Fibroblast of the conjunctiva (primary cell): Measurements from ENCODE around the gene TTC19.
A peak's percentile ranks its signal among the peaks of the same experiment; 100 is the strongest.

Experiments used
- DNase-seq: peaks from one replicate; pipeline ENCODE4 v3.0.0-alpha.2; 2010; ENCODE audit warnings: low read depth

The TTC19 gene

GRCh38 chr17:15999141-15999973 is at the start of gene TTC19, which contains the start of gene ZSWIM7:
Gene TTC19, plus strand, starts transcription at chr17:15999824. Its CDS starts 25 bp downstream, at chr17:15999849.
Gene ZSWIM7, minus strand, starts transcription at chr17:15999704. Its CDS starts 110 bp downstream, at chr17:15999594.
- DNase-seq = peak; percentile 87

- no peak for DNase-seq
Measured at GRCh38 chr17:15951368-15952047, 48.1 kb upstream of the TTC19 start.

- no peak for DNase-seq
Measured at GRCh38 chr17:15952048-15952532, 47.5 kb upstream of the TTC19 start.

DNA sequence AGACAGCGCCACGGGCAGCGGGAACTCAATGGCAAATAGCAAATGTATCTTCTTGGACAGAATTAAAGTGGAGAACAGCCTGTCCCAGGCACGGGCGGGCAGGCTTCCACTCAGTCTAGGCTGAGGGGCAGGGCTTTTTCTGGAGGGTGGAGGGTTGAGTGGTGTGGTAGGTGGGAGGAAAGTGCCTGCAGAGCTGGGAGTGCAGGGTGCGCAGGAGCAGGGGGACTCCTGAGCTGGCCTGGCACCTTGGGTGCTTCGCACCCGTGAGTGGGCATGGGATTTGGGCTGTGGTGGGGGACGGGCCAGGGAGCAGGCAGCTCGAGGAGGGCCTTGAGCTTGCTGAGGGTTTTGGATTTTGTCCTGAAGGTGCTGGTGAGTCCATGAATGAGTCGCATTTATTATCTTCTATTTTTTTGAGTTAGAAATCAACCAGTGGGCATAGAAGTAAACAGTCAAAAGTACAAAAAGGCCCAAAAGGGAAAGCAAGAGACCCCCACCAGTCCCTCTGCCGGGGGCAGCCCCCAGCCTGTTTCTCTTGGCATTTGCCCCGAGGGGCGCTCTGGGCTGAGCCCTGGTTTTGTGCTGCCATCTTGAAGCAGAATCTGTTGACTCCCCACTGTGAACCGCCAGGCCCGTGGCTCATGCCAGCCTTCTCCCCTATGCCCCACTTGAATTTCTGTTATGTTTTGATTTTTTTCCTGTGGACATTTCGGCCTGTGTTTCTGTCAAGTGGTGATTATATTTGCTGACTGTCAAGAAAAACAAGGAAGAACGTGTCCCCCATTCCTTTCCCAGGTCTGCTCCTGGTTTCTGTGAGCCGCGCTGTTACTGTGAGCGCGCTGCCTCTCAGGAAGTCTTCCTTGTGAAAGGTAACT is 46.5 kb upstream of the TTC19 start:
- DNase-seq = no peak

GRCh38 chr17:15954222-15954621 is 45.4 kb upstream of the TTC19 start:
- DNase-seq = peak; percentile 35

DNA sequence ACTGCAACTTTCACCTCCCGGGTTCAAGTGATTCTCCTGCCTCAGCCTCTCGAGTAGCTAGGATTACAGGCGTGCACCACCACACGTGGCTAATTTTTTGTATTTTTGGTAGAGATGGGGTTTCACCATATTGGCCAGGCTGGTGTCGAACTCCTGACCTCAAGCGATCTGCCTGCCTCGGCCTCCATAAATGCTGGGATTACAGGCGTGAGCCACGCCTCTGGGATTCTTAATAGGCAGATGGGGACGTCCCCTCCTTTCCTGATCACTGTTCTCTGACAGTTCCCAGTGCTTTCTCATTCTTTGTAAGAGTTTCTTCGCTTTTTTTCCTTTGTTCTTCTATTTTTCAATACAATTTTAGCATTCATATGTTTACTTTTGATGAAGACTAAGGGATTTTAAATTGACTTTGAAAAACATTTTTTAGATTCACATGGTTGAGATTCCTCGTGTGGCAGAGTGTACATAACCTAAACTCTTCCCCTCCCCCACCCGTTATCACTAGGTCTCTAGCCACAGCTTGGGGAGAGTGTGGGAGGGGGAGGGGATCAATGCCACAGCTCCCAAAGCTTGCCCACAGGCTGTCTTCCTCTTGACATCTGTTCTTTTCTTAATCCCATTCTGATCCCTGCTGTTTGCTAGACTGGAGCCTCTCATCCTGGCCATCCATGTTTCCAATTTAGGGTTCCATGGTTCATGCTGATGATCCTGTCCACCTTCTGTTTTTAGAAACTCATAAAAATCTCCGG is 43.7 kb upstream of the TTC19 start:
- no peak for DNase-seq

GRCh38 chr17:15957206-15957605 is 42.4 kb upstream of the TTC19 start:
- no peak for DNase-seq

GRCh38 chr17:15957608-15958307 is 41.9 kb upstream of the TTC19 start:
- DNase-seq = no peak

GRCh38 chr17:15958484-15958854 is 41.2 kb upstream of the TTC19 start:
- DNase-seq = no peak

DNA sequence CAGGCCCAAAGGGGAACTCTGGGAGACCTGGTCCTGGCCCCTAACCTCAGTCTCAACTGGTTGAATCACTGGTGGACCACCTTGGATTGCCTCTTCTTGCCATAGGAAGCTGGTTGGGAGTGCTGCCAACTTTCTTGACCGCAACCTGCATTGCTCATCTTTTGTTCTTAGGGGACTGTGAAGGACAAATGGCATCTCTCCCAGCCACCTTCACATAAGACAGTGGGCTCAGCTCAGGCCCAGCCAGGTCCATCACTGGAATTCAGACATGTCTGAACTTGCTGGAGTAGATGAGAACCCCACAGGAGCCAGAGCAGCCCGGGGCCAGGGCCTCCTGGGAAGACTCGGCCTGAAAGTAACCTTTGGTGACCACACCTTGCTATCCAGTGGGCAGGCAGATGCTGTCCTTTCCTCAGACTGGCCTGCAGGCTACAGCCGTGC is 35.9 kb upstream of the TTC19 start:
- peak; percentile 31 for DNase-seq

DNA sequence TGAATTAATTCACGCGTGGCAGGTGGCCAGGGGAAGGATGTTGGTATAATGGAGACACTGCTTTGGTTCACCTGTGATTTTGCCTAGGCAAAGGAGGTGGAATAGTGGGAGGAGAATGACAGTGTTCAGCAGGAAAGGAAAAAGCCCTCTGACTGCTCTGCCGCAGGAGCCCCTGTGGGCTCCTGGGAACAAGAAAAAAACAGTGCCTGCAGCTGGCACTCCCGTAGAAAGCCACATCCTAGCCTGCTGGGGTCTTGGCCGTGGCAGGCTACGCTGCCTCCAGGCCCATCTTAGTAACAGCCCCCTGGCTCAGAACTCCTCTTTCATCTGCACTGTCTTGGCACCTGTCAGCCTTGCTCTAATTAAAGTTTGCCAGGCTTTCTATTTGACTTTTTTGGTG is 34.1 kb upstream of the TTC19 start:
- no peak for DNase-seq

GRCh38 chr17:15966183-15966878 is 33.3 kb upstream of the TTC19 start:
- DNase-seq = no peak

- DNase-seq = no peak
Measured at GRCh38 chr17:15966879-15967248, 32.8 kb upstream of the TTC19 start.

- DNase-seq = no peak
Measured at GRCh38 chr17:15967706-15968399, 31.8 kb upstream of the TTC19 start.

GRCh38 chr17:15969463-15969862 is 30.2 kb upstream of the TTC19 start:
- DNase-seq = no peak

DNA sequence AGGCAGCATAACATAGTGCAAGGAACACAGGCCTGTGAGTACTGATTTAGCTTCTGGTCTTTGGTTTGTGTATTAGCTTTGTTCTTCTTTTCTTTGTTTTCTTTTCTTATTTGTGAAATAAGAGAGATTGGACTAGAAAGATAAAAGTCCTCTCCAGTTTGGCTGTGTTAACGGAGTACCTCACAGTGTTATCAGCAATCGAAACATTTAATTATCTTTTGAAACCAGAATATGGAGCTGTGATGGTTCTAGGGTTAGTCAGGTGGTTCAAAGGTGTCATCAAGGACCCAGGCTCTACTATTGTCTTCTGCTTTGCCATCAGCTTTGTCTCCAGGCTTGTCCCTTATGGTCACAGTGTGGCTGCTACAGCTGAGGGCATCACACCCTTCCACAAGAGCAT is 29.1 kb upstream of the TTC19 start:
- no peak for DNase-seq

- DNase-seq = no peak
Measured at GRCh38 chr17:15971098-15971678, 28.4 kb upstream of the TTC19 start.

- no peak for DNase-seq
Measured at GRCh38 chr17:15971882-15972281, 27.7 kb upstream of the TTC19 start.

DNA sequence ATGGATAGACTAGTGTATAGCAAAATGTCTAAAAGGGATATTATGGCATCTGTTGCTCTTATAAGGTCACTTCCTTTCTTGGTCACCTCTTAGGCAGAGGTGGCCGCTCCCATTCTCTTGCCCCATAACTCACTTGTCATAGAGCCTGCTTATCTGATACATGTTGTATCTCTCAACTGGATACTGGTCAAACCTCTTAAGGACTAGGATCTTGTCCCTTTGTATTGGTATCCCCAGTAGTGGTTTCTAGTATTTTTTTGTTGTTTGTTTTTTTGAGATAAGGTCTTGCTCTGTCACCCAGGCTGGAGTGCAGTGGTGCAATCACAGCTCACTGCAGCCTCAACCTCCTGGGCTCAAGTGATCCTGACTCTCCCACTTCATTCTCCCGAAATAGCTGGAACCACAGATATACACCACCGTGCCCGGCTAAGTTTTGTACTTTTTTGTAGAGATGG is 27.1 kb upstream of the TTC19 start:
- DNase-seq = no peak
